ENCODE data around the gene WNT2. TPM values are rescaled to one million over a fixed set of nuclear protein-coding genes. Genes with fewer than 3 reads are reported as not detected.

WNT2 gene
- total RNA-seq, 1 donor from 2014 or later, result 0.29 TPM

DNA sequence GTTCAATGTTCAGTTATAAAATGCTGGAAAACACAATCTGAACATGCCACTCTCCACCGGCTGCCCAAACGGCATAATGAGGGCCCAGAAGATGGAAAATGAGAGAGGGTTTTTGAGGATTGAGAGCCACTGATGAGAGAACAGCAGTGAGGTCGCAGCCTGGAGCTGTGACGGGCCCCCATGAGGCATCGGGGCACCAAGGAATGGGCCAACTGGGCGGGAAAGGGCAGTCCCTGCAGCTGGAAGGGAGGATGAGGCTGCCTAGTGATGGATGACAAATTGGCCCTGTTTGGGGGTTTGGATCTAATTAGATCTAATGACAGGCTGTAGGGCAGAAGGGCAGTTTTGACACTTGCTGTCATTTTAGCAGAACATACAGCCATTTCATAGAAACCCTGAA, 39.1 kb downstream of the WNT2 start:
- Histone ChIP-seq H3K4me3 (ENCODE audit: low read depth, low read length) (no peak overlapping the region), H3K27me3 (ENCODE audit: control insufficient read depth, insufficient read depth, low read length) (no peaks in the 10 kb centered on the region), H3K36me3 (ENCODE audit: control insufficient read depth, insufficient read depth, low read length) (no peaks in the 10 kb centered on the region)
- TF ChIP-seq, protein P1, sequence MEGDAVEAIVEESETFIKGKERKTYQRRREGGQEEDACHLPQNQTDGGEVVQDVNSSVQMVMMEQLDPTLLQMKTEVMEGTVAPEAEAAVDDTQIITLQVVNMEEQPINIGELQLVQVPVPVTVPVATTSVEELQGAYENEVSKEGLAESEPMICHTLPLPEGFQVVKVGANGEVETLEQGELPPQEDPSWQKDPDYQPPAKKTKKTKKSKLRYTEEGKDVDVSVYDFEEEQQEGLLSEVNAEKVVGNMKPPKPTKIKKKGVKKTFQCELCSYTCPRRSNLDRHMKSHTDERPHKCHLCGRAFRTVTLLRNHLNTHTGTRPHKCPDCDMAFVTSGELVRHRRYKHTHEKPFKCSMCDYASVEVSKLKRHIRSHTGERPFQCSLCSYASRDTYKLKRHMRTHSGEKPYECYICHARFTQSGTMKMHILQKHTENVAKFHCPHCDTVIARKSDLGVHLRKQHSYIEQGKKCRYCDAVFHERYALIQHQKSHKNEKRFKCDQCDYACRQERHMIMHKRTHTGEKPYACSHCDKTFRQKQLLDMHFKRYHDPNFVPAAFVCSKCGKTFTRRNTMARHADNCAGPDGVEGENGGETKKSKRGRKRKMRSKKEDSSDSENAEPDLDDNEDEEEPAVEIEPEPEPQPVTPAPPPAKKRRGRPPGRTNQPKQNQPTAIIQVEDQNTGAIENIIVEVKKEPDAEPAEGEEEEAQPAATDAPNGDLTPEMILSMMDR (IDR thresholded peaks at IDR 0.05; ENCODE audit: insufficient read depth, low read length, poor library complexity, severe bottlenecking), result no peak
- no peak for DNase-seq (ENCODE audit: low read depth)

DNA sequence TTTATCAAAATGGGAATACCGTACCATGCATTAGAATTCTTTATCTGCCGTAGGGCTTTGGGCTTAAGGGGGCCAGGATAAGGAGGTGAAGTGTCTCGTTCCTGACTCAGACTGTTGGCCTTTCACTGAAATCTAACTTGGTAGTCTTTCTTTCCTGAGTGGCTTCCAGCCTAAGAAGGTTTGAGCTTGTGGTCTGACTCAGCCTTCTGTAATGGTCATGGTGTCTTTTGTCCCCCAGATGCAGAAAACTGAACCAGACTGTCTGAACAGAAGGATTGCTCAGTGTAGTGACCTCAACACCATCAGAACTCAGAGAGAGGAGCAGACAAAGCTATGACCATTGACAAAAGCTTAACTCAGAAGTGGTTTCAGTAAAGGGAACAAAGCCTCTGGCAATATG, 39.5 kb downstream of the WNT2 start:
- Histone ChIP-seq H3K4me3 (ENCODE audit: low read depth, low read length) (no peak overlapping the region), H3K27me3 (ENCODE audit: control insufficient read depth, insufficient read depth, low read length) (no peaks in the 10 kb centered on the region), H3K36me3 (ENCODE audit: control insufficient read depth, insufficient read depth, low read length) (no peaks in the 10 kb centered on the region)
- DNase-seq (ENCODE audit: low read depth), result peak; percentile 45
- TF ChIP-seq, protein P1 (IDR thresholded peaks at IDR 0.05; ENCODE audit: insufficient read depth, low read length, poor library complexity, severe bottlenecking), result no peak

DNA sequence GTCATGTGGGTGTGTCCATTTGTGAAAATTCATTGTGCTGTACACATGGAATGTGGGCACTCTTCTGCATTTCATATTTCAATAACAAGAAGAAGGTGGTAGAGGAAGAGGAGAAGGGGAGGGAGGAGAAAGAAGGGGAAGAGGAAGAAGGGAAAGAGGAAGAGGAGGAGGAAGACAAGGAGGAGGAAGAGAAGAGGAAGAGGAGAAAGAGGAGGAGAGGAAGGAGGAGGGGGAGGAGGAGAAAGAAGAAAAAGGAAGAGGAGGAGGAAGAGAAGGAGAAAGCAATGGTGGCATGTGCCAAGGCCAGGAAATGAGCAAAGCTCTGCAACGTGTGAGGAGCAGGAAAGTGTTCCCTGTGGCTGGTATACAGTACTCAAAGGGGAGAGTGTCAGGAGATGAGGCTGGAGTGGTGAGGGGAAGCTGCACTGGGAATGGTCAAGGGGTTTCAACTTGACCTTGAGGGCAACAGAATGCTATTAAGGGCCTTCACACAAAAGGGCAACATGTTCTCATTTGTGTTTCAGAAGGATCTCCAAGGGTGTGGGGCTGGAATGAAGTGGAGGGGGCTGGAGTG, 40.5 kb downstream of the WNT2 start:
- H3K27me3 ChIP-seq (ENCODE audit: control insufficient read depth, insufficient read depth, low read length), result no peaks in the 10 kb centered on the region
- no peak for DNase-seq (ENCODE audit: low read depth)
- TF ChIP-seq, protein P1 (IDR thresholded peaks at IDR 0.05; ENCODE audit: insufficient read depth, low read length, poor library complexity, severe bottlenecking), result no peak
- H3K4me3 ChIP-seq (ENCODE audit: low read depth, low read length), result no peak overlapping the region
- H3K36me3 ChIP-seq (ENCODE audit: control insufficient read depth, insufficient read depth, low read length), result no peaks in the 10 kb centered on the region

DNA sequence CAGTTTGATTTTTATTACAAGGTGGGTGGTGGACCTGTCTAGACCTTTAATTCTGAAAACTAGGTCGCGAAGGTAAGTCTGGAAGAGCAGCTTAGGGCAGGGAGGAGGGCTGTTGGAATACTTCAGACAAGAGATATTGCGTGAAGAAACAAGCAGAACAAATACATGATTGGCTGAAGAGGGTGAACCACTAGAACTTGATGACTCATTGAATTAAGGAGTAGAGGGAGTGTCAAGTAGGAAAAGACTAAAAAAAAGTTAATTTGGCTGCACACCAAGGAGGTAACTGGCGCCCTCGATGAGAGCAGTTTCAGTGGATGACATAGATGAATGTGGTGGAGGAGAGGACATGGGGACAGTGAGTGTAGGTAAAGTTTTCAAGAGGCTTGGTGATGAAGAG, 41.3 kb downstream of the WNT2 start:
- DNase-seq (ENCODE audit: low read depth), result no peak
- no peak overlapping the region for H3K4me3 ChIP-seq (ENCODE audit: low read depth, low read length)

GRCh38 chr7:117279931-117280557, 42.8 kb downstream of the WNT2 start:
- TF ChIP-seq, protein P1 (IDR thresholded peaks at IDR 0.05; ENCODE audit: insufficient read depth, low read length, poor library complexity, severe bottlenecking), result no peak
- Histone ChIP-seq H3K27me3 (ENCODE audit: control insufficient read depth, insufficient read depth, low read length) (no peaks in the 10 kb centered on the region), H3K4me3 (ENCODE audit: low read depth, low read length) (no peak overlapping the region), H3K36me3 (ENCODE audit: control insufficient read depth, insufficient read depth, low read length) (no peaks in the 10 kb centered on the region)
- DNase-seq (ENCODE audit: low read depth), result no peak

More for the DNA sequence above, 41.3 kb downstream of the WNT2 start:
- TF ChIP-seq, protein P1 (IDR thresholded peaks at IDR 0.05; ENCODE audit: insufficient read depth, low read length, poor library complexity, severe bottlenecking), result no peak
- no peaks in the 10 kb centered on the region for H3K27me3 ChIP-seq (ENCODE audit: control insufficient read depth, insufficient read depth, low read length)
- no peaks in the 10 kb centered on the region for H3K36me3 ChIP-seq (ENCODE audit: control insufficient read depth, insufficient read depth, low read length)

DNA sequence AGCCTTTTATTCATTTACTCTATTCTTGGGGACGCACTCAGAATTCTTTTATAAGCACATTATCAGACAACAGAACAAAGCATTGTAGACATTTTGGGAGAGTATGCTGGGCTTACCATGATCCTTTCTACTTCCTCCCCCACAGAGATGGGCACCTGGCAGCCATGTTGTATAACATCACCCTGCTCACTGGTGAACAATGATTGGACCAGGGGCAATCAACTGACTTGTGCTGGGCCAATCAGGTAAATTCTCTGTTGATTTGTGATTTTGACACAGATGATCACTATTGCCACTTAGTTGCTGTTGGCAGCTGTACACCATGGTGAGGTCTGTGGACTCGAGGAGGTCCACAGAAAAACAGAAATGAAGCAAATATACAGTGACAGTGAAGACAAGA, 43.7 kb downstream of the WNT2 start:
- Histone ChIP-seq H3K4me3 (ENCODE audit: low read depth, low read length) (no peak overlapping the region), H3K27me3 (ENCODE audit: control insufficient read depth, insufficient read depth, low read length) (no peaks in the 10 kb centered on the region), H3K36me3 (ENCODE audit: control insufficient read depth, insufficient read depth, low read length) (no peaks in the 10 kb centered on the region)
- TF ChIP-seq, protein P1 (IDR thresholded peaks at IDR 0.05; ENCODE audit: insufficient read depth, low read length, poor library complexity, severe bottlenecking), result no peak
- no peak for DNase-seq (ENCODE audit: low read depth)
